ENCODE measurements around the gene MYO1D. TPM values are rescaled to one million over a fixed set of nuclear protein-coding genes. Genes with fewer than 3 reads are reported as not detected.
"Not testable (repeated sequence)": the region's sequence is repeated elsewhere in the genome, so short reads cannot be mapped to it uniquely, and the experiment has no call there.

The MYO1D gene
- 0.10 and 0.17 TPM in 2 replicates for total RNA-seq (2014; rRNA removed; shearing (Covaris generic))

GRCh38 chr17:32876417-32877163 is at the start of gene MYO1D:
MYO1D (minus strand) TSS chr17:32877124; CDS start chr17:32876872, 252 bp downstream.
- no peak for DNase-seq (ENCODE audit: low spot score)

- no peak for DNase-seq (ENCODE audit: low spot score)
Measured at GRCh38 chr17:32926183-32926582, 49.3 kb upstream of the MYO1D start.

- not testable (repeated sequence) for DNase-seq (ENCODE audit: low spot score)
Measured at GRCh38 chr17:32923905-32924304, 47.0 kb upstream of the MYO1D start.

DNA sequence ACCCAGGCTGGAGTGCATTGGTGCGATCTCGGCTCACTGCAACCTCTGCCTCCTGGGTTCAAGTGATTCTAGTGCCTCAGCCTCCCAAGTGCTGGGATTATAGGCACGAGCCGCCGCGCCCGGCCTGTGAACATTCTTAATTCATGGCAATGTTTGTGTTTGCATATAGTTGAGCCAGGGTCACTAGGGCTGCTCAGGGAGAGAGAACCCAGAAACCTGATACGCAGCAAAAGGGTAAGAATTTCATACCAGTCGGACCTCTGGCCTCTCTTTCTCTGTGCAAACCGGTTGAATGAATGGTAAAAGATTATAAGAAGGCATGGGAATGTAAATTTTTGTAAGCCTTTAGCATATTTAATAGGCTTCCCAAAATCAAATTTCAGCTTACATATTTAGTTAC is 44.1 kb upstream of the MYO1D start:
- no peak for DNase-seq (ENCODE audit: low spot score)

- no peak for DNase-seq (ENCODE audit: low spot score)
Measured at GRCh38 chr17:32920293-32920692, 43.4 kb upstream of the MYO1D start.

GRCh38 chr17:32919876-32920275 is 43.0 kb upstream of the MYO1D start:
- DNase-seq (ENCODE audit: low spot score) = not testable (repeated sequence)

DNA sequence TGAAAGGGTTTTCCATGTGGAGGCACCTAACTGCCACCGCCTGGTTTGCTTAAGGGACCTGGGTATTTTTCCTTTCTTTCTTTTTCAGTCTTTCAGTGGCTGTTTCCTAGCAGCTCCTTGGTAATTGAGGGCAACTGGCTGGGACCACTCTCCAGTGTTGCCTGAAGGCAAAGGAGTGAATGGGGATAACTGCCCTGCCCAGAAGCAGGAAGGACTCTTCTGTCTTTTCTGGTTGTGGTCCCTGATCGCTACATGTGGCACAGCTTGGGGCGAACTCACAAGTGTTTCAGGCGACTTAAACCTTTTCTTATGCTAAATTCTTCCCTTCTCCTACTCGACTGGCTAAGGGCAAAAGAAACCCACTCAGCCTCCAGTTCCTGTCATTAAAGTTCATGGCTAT is 40.9 kb upstream of the MYO1D start:
- DNase-seq (ENCODE audit: low spot score) = no peak

DNA sequence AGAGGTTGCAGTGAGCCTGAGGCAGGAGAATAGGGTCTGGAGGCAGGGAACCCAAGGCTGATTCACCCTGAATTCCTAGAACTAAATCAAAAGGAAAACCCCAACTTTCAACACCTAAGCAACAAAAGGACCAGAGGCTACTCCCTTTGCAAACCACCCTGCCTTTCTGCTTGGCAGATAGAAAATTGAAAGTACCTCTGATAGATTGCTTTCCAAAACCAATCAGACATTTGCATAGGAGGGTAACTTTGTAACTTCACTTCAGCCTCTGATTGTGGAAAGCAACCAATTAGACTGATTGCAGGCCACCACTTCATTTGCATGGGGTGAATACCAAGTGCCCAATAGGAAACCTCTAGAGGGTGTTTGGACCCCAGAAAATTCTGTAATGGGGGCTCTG is 40.2 kb upstream of the MYO1D start:
- DNase-seq (ENCODE audit: low spot score) = no peak

GRCh38 chr17:32916134-32916533 is 39.2 kb upstream of the MYO1D start:
- DNase-seq (ENCODE audit: low spot score) = no peak

- no peak for DNase-seq (ENCODE audit: low spot score)
Measured at GRCh38 chr17:32915245-32915644, 38.3 kb upstream of the MYO1D start.

DNA sequence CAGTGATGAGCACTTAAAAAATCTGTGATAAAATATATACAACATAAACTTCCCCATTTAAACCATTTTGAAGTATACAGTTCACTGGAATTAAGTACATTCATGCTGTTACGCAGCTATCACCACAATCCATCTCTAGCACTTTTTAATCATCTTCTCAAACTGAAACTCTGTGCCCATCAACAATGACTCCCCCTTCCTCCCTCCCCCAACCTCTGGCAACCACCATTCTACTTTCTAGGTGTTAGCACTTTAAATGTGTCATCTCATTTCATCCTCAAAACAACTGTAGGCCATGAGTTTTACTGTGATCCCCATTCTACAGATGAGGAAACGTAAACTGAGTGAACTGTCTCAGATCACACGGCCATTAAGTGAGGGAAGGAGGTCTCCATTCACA is 37.3 kb upstream of the MYO1D start:
- DNase-seq (ENCODE audit: low spot score) = no peak

GRCh38 chr17:32913593-32913992 is 36.7 kb upstream of the MYO1D start:
- DNase-seq (ENCODE audit: low spot score) = no peak

DNA sequence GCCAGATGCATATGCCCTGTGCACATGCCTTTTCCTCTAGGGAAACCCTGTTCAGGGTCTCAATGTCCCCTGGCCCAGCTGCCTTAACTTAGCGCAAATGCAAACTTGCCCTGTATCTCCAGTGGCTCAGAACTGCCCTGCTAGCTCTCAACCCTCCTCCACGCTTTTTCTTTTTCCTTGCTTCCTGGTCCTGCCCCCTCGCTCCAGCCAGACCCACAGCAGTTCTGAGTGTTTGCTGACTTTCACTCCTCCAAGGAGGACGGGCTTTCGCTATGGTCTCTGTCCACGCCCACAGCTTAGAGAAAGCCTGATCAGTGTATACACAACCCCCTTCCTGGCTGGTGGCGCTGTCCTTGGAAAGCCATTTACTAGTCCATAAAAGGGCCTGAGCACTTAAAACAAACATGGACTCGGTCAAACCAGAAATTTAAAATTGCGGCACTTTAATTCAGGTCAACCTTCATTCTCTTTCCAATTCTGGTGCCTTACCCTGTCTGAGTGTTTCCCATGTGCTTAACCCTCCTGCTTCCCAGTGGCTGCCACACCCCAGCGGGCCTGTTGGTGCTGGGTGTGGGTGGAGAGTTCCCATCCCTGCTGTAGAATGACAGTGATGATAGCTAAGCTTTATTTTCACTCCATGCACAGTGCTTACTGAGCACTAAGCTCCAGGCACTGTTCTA is 35.4 kb upstream of the MYO1D start:
- peak; percentile 11 for DNase-seq (ENCODE audit: low spot score)

GRCh38 chr17:32910769-32911168 is 33.8 kb upstream of the MYO1D start:
- no peak for DNase-seq (ENCODE audit: low spot score)

GRCh38 chr17:32909787-32910369 is 33.0 kb upstream of the MYO1D start:
- peak; percentile 59 for DNase-seq (ENCODE audit: low spot score)

DNA sequence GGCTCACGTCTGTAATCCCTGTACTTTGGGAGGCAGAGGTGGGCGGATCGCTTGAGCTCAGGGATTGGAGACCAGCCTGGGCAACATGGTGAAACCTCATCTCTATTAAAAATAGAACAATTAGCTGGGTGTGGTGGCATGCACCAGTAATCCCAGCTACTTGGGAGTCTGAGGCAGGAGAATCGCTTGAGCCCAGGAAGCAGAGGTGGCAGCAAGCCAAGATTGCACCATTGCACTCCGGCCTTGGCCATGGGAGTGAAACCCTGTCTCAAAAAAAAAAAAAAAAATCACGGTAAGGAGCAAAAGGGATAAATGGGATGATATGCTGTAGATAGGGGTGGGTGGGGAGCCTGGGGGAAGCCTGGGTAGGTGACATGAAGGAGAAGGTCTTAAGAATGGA is 30.7 kb upstream of the MYO1D start:
- no peak for DNase-seq (ENCODE audit: low spot score)

DNA sequence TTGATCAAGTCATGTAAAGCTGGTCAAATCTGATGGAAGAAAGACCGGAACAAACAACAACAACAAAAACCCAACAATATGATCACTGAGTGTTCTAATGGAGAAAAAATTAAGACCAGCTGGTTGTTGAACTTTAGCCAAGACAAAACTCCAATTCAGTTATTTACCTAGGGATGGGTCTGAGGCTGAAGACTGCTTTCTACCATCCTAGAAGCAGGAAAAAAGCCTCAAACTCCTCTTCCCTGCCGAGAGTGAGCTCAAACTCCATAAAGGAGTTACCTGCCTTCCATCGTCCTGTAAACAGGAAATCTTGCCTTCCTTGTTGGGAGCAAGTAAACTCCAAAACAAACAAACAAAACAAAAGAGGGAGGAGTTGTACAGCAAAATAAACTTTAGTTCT is 28.0 kb upstream of the MYO1D start:
- DNase-seq (ENCODE audit: low spot score) = no peak

GRCh38 chr17:32903774-32904673 is 27.1 kb upstream of the MYO1D start:
- no peak for DNase-seq (ENCODE audit: low spot score)

DNA sequence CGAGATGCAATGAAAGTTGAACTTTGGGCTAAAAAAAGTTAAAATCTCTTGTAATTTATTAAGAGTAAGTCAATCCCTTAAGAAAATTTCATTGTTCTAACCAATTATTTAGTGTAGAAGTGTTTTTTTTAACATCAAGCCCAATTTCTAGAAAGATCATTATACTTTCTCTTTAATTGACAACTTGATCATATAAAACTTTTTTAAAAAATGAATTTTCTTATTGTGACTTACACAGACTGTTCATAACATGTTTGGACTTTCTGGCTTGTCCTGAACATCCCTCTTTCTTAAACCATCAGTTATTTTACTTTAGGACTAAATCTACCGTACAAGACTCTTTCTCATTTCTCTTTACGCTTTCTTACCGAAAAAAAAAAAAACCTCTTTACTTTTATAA is 24.8 kb upstream of the MYO1D start:
- DNase-seq (ENCODE audit: low spot score) = no peak

DNA sequence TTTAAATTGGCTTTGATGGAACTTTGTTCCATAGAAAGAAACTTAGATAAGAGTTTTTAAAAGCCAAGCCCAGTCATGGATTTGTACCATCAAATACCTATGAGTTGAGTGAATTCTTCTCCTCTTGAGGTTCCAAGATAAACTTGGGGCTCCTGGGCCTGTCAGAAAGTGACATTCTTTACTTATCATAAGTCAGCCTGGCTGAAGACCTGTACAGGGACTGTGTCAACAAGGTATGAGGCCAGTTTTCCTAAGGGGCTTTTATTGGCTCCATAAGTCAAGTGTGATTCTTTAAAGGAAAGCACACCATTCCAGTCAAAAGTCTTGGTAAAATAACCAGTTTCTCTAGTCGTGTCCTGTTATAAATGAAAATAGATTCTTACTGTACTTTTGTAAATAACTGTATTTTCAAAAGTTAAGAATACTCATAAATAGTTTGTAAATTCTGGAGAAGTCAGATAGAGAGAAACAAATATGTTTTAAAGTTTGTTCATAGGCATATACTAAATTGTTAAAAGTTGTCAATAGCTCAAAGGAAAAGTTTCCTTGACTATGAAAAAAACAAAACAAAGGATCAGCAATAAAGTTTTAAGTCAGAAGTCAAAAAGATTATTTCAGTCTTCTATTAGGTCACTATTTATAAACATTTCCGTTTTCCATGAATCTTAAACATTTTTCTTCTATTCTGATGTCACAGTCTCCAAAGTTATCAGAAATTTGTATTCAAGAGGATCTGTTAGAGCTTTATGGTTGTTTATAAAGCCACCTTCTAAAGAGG is 22.5 kb upstream of the MYO1D start:
- DNase-seq (ENCODE audit: low spot score) = no peak

GRCh38 chr17:32896647-32897258 is 19.8 kb upstream of the MYO1D start:
- DNase-seq (ENCODE audit: low spot score) = no peak
